ENCODE data around the gene EMC8. TPM values are rescaled to one million over a fixed set of nuclear protein-coding genes. Genes with fewer than 3 reads are reported as not detected.

Gene EMC8
- total RNA-seq, 1 donor from 2014 or later = 57.1 TPM

Other genes with a start within 250 kb of the EMC8 start
- 34.1 and 37.5 TPM in 2 replicates for gene GSE1, start 186.2 kb downstream of the EMC8 start, total RNA-seq
- gene GINS2, start 110.6 kb downstream of the EMC8 start, total RNA-seq = 87.4 and 93.0 TPM in 2 replicates
- 0.19 and 0.38 TPM in 2 replicates for gene C16orf74, start 48.4 kb downstream of the EMC8 start, total RNA-seq
- 555 and 569 TPM in 2 replicates for gene COX4I1, start 151 bp upstream of the EMC8 start, total RNA-seq
- gene IRF8, start 99.6 kb upstream of the EMC8 start, total RNA-seq = 235 and 248 TPM in 2 replicates